GM12891 (cell line): Measurements from ENCODE around the gene PAGE4.

Experiments used
- POLR2A ChIP-seq: IDR thresholded peaks from 2 replicates; pipeline ENCODE4 v1.6.1; 2011; ENCODE audit warnings: low read depth, low read length, control low read depth
- POLR2AphosphoS5 ChIP-seq: IDR thresholded peaks from 2 replicates; pipeline ENCODE4 v1.6.1; 2011; ENCODE audit warnings: low read depth, low read length, control low read depth
- POU2F2 ChIP-seq: IDR thresholded peaks from 2 replicates; pipeline ENCODE4 v1.6.1; 2011; ENCODE audit warnings: low read depth, mild to moderate bottlenecking, control low read depth, low read length, moderate library complexity
- SPI1 ChIP-seq: IDR thresholded peaks from 2 replicates; pipeline ENCODE4 v1.6.1; 2011; ENCODE audit warnings: low read depth, low read length, control low read depth
- TAF1 ChIP-seq: IDR thresholded peaks from 2 replicates; pipeline ENCODE4 v1.6.1; 2011; ENCODE audit warnings: low read depth, low read length, control low read depth

GRCh38 chrX:49878128-49878833 lies 49.2 kb downstream of the PAGE4 start:
- TF ChIP-seq POLR2AphosphoS5 (no peak), POLR2A (no peak), POU2F2 (no peak), SPI1 (no peak), TAF1 (no peak)
